ENCODE measurements around the gene SPTBN4. TPM values are rescaled to one million over a fixed set of nuclear protein-coding genes. Genes with fewer than 3 reads are reported as not detected.
A peak's percentile ranks its signal among the peaks of the same experiment; 100 is the strongest.
"Not testable (repeated sequence)": the region's sequence is repeated elsewhere in the genome, so short reads cannot be mapped to it uniquely, and the experiment has no call there.

The SPTBN4 gene
- total and polyA plus RNA-seq, 4 donors = 0.58 to 0.80 (median 0.72) TPM

- H3K27ac ChIP-seq (ENCODE audit: low read depth in 1 of 2, low read length in 1 of 2) = no peak overlapping the region
- WGBS, 2 donors = 84 to 86% methylated on average over 9 of the region's 9 CpGs
- peaks cover 0 to 11% (median 0%) of the 10 kb centered on the region in 5 donors for H3K4me1 ChIP-seq (ENCODE audit: control insufficient read depth in 5 of 5, insufficient read depth in 5 of 5, low read length in 5 of 5)
- no peak overlapping the region for H3K4me3 ChIP-seq
- ATAC-seq (ENCODE audit: insufficient read depth, low FRiP score) (no peak), DNase-seq (no peak)
- H3K9ac ChIP-seq (ENCODE audit: insufficient read depth in 1 of 2, low read length in 2 of 2) = no peak overlapping the region
- TF ChIP-seq CTCF (IDR thresholded peaks at IDR 0.05; ENCODE audit: control extremely low read depth, extremely low read depth) = no peak
- H3K36me3 ChIP-seq (ENCODE audit: control insufficient read depth in 4 of 4, insufficient read depth in 4 of 4, low read length in 4 of 4) = no peaks in the 10 kb centered on the region
- H3K27me3 ChIP-seq (ENCODE audit: control insufficient read depth in 3 of 3, insufficient read depth in 3 of 3, low read length in 2 of 3) = peaks cover 13 to 52% (median 38%) of the 10 kb centered on the region in 3 donors
- H3K9me3 ChIP-seq (ENCODE audit: control insufficient read depth in 4 of 4, insufficient read depth in 3 of 4, low read length in 3 of 4) = peaks cover 0 to 7% (median 0%) of the 10 kb centered on the region in 4 donors
Measured at GRCh38 chr19:40517248-40517647, 50.4 kb downstream of the SPTBN4 start.

DNA sequence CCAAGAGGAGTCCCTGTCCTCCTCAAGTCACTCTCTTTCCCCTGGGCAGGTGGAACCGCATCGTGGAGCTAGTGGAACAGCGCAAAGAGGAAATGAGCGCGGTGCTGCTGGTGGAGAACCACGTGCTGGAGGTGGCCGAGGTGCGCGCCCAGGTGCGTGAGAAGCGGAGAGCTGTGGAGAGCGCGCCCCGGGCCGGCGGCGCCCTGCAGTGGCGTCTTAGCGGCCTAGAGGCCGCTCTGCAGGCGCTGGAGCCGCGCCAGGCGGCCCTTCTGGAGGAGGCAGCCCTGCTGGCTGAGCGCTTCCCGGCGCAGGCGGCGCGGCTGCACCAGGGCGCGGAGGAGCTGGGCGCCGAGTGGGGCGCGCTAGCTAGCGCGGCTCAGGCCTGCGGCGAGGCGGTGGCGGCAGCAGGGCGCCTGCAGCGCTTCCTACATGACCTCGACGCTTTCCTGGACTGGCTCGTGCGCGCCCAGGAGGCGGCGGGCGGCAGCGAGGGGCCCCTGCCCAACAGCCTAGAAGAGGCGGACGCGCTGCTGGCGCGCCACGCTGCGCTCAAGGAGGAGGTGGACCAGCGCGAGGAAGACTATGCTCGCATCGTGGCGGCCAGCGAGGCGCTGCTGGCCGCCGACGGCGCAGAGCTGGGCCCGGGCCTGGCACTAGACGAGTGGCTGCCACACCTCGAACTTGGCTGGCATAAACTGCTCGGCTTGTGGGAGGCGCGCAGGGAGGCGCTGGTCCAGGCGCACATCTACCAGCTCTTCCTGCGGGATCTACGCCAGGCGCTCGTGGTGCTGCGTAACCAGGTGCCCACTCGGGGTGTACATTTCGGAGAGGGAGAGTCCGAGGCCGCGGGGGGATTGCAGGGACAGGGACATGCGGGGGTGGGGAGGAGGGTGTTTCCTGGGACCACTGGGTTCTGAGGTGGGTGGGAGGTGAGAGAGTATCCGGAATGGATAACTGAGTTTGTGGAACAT lies 52.8 kb downstream of the SPTBN4 start:
- peak in 1 of 3 donors; percentile 27 for DNase-seq
- Histone ChIP-seq H3K9me3 (ENCODE audit: control insufficient read depth in 4 of 4, insufficient read depth in 3 of 4, low read length in 3 of 4) (peaks cover 0 to 5% (median 0%) of the 10 kb centered on the region in 4 donors), H3K36me3 (ENCODE audit: control insufficient read depth in 4 of 4, insufficient read depth in 4 of 4, low read length in 4 of 4) (no peaks in the 10 kb centered on the region), H3K9ac (ENCODE audit: insufficient read depth in 1 of 2, low read length in 2 of 2) (no peak overlapping the region), H3K27me3 (ENCODE audit: control insufficient read depth in 3 of 3, insufficient read depth in 3 of 3, low read length in 2 of 3) (peaks cover 4 to 35% (median 19%) of the 10 kb centered on the region in 3 donors), H3K4me3 (no peak overlapping the region), H3K27ac (ENCODE audit: low read depth in 1 of 2, low read length in 1 of 2) (no peak overlapping the region), H3K4me1 (ENCODE audit: control insufficient read depth in 5 of 5, insufficient read depth in 5 of 5, low read length in 5 of 5) (peaks cover 0 to 2% (median 0%) of the 10 kb centered on the region in 5 donors)
- 13 to 14% methylated on average over 80 to 91 of the region's 91 CpGs for WGBS, 2 donors
- TF ChIP-seq CTCF (IDR thresholded peaks at IDR 0.05; ENCODE audit: control extremely low read depth, extremely low read depth) = no peak
- no peak for ATAC-seq (ENCODE audit: insufficient read depth, low FRiP score)

GRCh38 chr19:40521276-40521675 lies 54.5 kb downstream of the SPTBN4 start:
- Histone ChIP-seq H3K27ac (ENCODE audit: low read depth in 1 of 2, low read length in 1 of 2) (no peak overlapping the region), H3K4me1 (ENCODE audit: control insufficient read depth in 5 of 5, insufficient read depth in 5 of 5, low read length in 5 of 5) (peaks cover 0 to 2% (median 0%) of the 10 kb centered on the region in 5 donors), H3K27me3 (ENCODE audit: control insufficient read depth in 3 of 3, insufficient read depth in 3 of 3, low read length in 2 of 3) (peaks cover 4 to 28% (median 17%) of the 10 kb centered on the region in 3 donors), H3K9me3 (ENCODE audit: control insufficient read depth in 4 of 4, insufficient read depth in 3 of 4, low read length in 3 of 4) (peaks cover 0 to 5% (median 0%) of the 10 kb centered on the region in 4 donors), H3K9ac (ENCODE audit: insufficient read depth in 1 of 2, low read length in 2 of 2) (no peak overlapping the region), H3K4me3 (no peak overlapping the region), H3K36me3 (ENCODE audit: control insufficient read depth in 4 of 4, insufficient read depth in 4 of 4, low read length in 4 of 4) (no peaks in the 10 kb centered on the region)
- ATAC-seq (ENCODE audit: insufficient read depth, low FRiP score) (no peak), DNase-seq (peak in 2 of 3 donors; percentile 19 to 27)
- 81 to 83% methylated on average over 8 of the region's 8 CpGs for WGBS, 2 donors
- no peak for TF ChIP-seq CTCF (IDR thresholded peaks at IDR 0.05; ENCODE audit: control extremely low read depth, extremely low read depth)

DNA sequence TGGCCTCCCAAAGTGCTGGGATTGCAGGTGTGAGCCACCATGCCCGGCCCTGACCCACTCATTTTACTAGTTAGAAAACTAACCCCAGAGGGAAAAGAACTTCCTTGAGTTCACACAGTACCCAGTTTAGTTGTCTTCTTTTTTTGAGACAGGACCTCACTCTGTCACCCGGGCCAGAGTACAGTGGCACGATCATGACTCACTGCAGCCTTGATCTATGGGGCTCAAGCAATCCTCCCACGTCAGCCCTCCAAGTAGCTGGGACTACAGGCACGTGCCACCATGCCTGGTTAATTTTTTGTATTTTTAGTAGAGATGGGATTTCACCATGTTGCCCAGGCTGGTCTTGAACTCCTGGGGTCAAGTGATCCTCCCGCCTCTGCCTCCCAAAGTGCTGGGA lies 55.1 kb downstream of the SPTBN4 start:
- 81 to 92% methylated on average over 6 of the region's 6 CpGs for WGBS, 2 donors
- not testable (repeated sequence) for H3K27ac ChIP-seq (ENCODE audit: low read depth in 1 of 2, low read length in 1 of 2); H3K4me3 ChIP-seq; H3K9ac ChIP-seq (ENCODE audit: insufficient read depth in 1 of 2, low read length in 2 of 2); H3K9me3 ChIP-seq (ENCODE audit: control insufficient read depth in 4 of 4, insufficient read depth in 3 of 4, low read length in 3 of 4); H3K4me1 ChIP-seq (ENCODE audit: control insufficient read depth in 5 of 5, insufficient read depth in 5 of 5, low read length in 5 of 5); ATAC-seq (ENCODE audit: insufficient read depth, low FRiP score); H3K36me3 ChIP-seq (ENCODE audit: control insufficient read depth in 4 of 4, insufficient read depth in 4 of 4, low read length in 4 of 4); DNase-seq
- peaks cover 4 to 28% (median 15%) of the 10 kb centered on the region in 3 donors for H3K27me3 ChIP-seq (ENCODE audit: control insufficient read depth in 3 of 3, insufficient read depth in 3 of 3, low read length in 2 of 3)
